Thoracic aorta (tissue), 2 donors: Measurements from ENCODE around the gene PDGFRA. TPM values are rescaled to one million over a fixed set of nuclear protein-coding genes. Genes with fewer than 3 reads are reported as not detected.
"Not testable (repeated sequence)": the region's sequence is repeated elsewhere in the genome, so short reads cannot be mapped to it uniquely, and the experiment has no call there.

Experiments used
- ATAC-seq: fragments of 150-250 bp; one replicate; pipeline ENCODE4 v1.8.0; 2017; ENCODE audit warnings: low read depth; ENCODE audit not compliant: insufficient number of reproducible peaks, low FRiP score
- DNase-seq: peaks from one replicate; pipeline ENCODE4 v3.0.0-alpha.2; 2020; ENCODE audit warnings: low spot score
- H3K27ac ChIP-seq, 2 donors: fragments of 200-600 bp; sonication (generic); 1 replicate in 1 of 2; 2 replicates in 1 of 2; pipeline ENCODE4 v1.5.1; 2016; ENCODE audit warnings: mild to moderate bottlenecking in 2 of 2, moderate library complexity in 2 of 2
- H3K27me3 ChIP-seq: fragments of 200-600 bp; sonication (generic); replicated peaks from 2 replicates; pipeline ENCODE4 v1.6.0; 2016; ENCODE audit warnings: mild to moderate bottlenecking; ENCODE audit not compliant: insufficient read depth
- H3K36me3 ChIP-seq: fragments of 200-600 bp; sonication (generic); one replicate; pipeline ENCODE4 v1.5.1; 2016
- H3K4me1 ChIP-seq, 2 donors: fragments of 200-600 bp; sonication (generic); 1 replicate in 1 of 2; 2 replicates in 1 of 2; pipeline versions ENCODE4 v1.5.1 to v1.6.0; 2016; ENCODE audit warnings: low read depth in 2 of 2, mild to moderate bottlenecking in 1 of 2; ENCODE audit not compliant: control insufficient read depth in 1 of 2
- H3K4me3 ChIP-seq: fragments of 200-600 bp; sonication (generic); 2 replicates; pipeline ENCODE4 v1.5.1; 2016; ENCODE audit warnings: mild to moderate bottlenecking
- H3K9me3 ChIP-seq: fragments of 200-600 bp; sonication (generic); 2 replicates; pipeline ENCODE4 v1.5.1; 2016
- total RNA-seq, 2 donors: library from RNA; depleted of rRNA; stranded (reverse); fragments of >200 nt; gene quantifications; one replicate each; pipeline versions ENCODE4 v1.1.0 to v1.2.3, GENCODE V29; 2016
- TF ChIP-seq, protein P1 (sequence below): fragments of 200-600 bp; sonication (generic); IDR thresholded peaks from one replicate; pipeline ENCODE4 v1.5.1; 2019; ENCODE audit warnings: antibody characterized with exemption

PDGFRA gene
- total RNA-seq, 2 donors from 2014 or later, result 133 to 268 TPM

DNA sequence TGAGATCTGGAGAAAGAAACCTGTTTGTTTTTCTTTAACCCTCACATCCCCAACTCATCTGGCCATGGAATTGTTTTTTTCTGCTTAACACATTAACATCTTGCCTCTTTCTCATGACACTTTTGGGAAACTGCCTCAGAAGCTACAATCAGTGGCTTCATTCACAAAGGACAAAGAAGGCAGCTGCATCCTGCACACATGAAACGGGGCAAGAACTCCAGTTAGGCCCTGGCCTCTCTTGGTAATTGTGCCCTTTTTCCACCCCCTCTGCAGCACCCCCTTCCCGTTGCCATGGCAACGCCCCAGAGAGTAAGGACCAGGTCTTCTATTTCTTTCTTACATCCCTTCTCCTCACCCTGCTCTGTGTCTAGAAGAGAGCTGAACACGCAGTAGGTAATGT, 103.4 kb downstream of the PDGFRA start:
- H3K4me1 ChIP-seq, result no peaks in the 10 kb centered on the region
- no peak for ATAC-seq

DNA sequence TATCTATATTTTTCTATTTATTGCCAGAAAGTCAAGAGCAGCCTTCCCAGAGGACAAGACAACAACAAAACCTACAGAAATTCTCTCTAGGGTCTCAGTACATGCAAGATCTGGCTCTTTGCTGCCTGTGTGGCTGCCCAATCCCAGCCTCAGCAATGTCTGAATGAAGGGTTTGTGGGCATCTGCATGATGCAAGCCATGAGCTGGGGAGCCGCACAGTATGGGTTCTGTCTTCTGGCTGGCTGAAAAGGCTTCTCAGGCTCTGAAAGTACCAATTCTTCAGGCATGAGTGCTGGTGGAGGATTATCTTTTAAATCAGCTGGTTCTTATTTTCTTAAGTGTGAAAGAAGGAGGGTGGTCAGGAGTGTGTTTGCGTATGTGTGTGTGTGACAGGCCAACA, 104.6 kb downstream of the PDGFRA start:
- DNase-seq (no peak), ATAC-seq (no peak)
- H3K27me3 ChIP-seq, result no peaks in the 10 kb centered on the region
- TF ChIP-seq, protein P1, sequence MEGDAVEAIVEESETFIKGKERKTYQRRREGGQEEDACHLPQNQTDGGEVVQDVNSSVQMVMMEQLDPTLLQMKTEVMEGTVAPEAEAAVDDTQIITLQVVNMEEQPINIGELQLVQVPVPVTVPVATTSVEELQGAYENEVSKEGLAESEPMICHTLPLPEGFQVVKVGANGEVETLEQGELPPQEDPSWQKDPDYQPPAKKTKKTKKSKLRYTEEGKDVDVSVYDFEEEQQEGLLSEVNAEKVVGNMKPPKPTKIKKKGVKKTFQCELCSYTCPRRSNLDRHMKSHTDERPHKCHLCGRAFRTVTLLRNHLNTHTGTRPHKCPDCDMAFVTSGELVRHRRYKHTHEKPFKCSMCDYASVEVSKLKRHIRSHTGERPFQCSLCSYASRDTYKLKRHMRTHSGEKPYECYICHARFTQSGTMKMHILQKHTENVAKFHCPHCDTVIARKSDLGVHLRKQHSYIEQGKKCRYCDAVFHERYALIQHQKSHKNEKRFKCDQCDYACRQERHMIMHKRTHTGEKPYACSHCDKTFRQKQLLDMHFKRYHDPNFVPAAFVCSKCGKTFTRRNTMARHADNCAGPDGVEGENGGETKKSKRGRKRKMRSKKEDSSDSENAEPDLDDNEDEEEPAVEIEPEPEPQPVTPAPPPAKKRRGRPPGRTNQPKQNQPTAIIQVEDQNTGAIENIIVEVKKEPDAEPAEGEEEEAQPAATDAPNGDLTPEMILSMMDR, result no peak
- no peak overlapping the region for H3K27ac ChIP-seq
- H3K9me3 ChIP-seq, result no peaks in the 10 kb centered on the region
- H3K4me3 ChIP-seq, result no peak overlapping the region
- H3K36me3 ChIP-seq, result no peaks in the 10 kb centered on the region
- no peaks in the 10 kb centered on the region for H3K4me1 ChIP-seq

More for the DNA sequence above, 103.4 kb downstream of the PDGFRA start:
- H3K27ac ChIP-seq, result no peak overlapping the region
- H3K27me3 ChIP-seq, result no peaks in the 10 kb centered on the region
- DNase-seq, result no peak
- no peaks in the 10 kb centered on the region for H3K36me3 ChIP-seq
- no peak overlapping the region for H3K4me3 ChIP-seq
- TF ChIP-seq, protein P1, result no peak
- H3K9me3 ChIP-seq, result no peaks in the 10 kb centered on the region

DNA sequence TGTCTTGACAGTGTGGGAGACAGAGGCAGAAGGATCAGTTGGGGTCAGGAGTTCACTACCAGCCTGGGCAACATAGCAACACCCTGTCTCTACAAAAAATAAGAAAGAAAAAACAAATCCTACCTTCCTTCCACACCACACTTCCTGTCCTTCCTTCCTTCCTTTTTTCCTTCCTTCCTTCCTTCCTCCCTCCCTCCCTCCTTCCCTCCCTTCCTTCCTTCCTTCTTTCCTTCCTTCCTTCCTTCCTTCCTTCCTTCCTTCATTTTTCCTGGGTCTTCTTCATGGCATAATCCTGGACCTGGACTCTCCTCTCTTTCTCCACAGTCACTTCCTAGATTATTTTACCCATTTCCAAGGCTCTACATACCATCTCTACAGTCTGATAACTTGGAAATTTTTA, 105.7 kb downstream of the PDGFRA start:
- not testable (repeated sequence) for H3K4me1 ChIP-seq, H3K27me3 ChIP-seq, ATAC-seq, H3K9me3 ChIP-seq, H3K36me3 ChIP-seq, H3K4me3 ChIP-seq, H3K27ac ChIP-seq, DNase-seq

DNA sequence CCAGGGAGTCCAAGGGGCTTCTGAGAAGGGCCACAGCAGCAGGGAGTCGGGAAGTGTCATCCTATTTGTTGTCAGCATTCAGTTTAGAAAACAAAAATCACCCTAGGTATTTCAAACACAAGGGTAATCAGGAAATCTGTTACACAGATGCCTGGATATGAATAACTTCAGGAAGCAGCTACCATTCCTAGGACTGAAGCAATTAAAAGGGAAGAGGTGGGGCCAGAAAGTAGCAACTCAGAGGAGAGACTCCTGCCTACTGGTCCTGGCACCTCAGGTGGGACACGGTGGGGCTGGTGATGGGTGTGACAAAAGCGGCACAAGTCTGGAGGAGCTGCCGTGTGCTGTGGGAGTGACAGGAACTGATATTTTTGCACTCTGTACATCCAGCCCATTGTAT, 107.9 kb downstream of the PDGFRA start:
- H3K27ac ChIP-seq, result no peak overlapping the region
- TF ChIP-seq, protein P1, result no peak
- DNase-seq (no peak), ATAC-seq (no peak)
- H3K27me3 ChIP-seq, result no peaks in the 10 kb centered on the region
- no peaks in the 10 kb centered on the region for H3K36me3 ChIP-seq
- H3K4me3 ChIP-seq, result no peak overlapping the region
- H3K4me1 ChIP-seq, result no peaks in the 10 kb centered on the region
- H3K9me3 ChIP-seq, result no peaks in the 10 kb centered on the region

DNA sequence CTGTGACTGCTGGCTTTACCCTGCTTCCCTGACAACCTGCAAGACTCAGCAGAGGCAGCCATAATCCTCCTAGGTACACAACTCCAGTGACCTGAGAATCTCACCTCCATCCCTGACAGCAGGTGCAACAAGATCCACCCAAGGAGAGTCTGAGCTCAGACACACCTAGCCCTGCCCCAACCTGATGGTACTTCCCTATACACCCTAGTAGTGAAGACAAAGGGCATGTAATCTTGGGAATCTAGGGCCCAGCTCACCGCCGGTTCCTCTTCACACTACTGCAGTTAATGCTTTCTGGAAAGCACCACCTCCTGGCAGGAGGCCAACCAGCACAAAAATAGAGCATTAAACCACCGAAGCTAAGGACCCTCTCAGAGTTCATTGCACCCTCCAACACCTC, 113.0 kb downstream of the PDGFRA start:
- not testable (repeated sequence) for ATAC-seq, H3K36me3 ChIP-seq, H3K27ac ChIP-seq, DNase-seq, H3K9me3 ChIP-seq, H3K4me3 ChIP-seq, H3K4me1 ChIP-seq, H3K27me3 ChIP-seq

Other genes starting within 250 kb of the PDGFRA start
- gene CHIC2, start 164.7 kb upstream of the PDGFRA start, total RNA-seq, result 10 to 100 TPM; 52.8 to 75.0 TPM
- gene GSX2, start 129.1 kb upstream of the PDGFRA start, total RNA-seq, result not detected